ENCODE data around the gene CADM2.

Gene CADM2

GRCh38 chr3:85208650-85209049 lies 249.9 kb downstream of the CADM2 start:
- no peak for FAIRE-seq

- no peak for FAIRE-seq
Measured at GRCh38 chr3:85210540-85210939, 251.8 kb downstream of the CADM2 start.

GRCh38 chr3:85228966-85229365 lies 270.2 kb downstream of the CADM2 start:
- no peak for FAIRE-seq

- FAIRE-seq, result no peak
Measured at GRCh38 chr3:85244091-85244490, 285.3 kb downstream of the CADM2 start.

- no peak for FAIRE-seq
Measured at GRCh38 chr3:85244519-85244918, 285.7 kb downstream of the CADM2 start.

GRCh38 chr3:85251766-85252165 lies 293.0 kb downstream of the CADM2 start:
- FAIRE-seq, result no peak

GRCh38 chr3:85252686-85253085 lies 293.9 kb downstream of the CADM2 start:
- no peak for FAIRE-seq

GRCh38 chr3:85254738-85255137 lies 295.9 kb downstream of the CADM2 start:
- no peak for FAIRE-seq

GRCh38 chr3:85255949-85256348 lies 297.2 kb downstream of the CADM2 start:
- FAIRE-seq, result no peak

- no peak for FAIRE-seq
Measured at GRCh38 chr3:85258326-85258725, 299.5 kb downstream of the CADM2 start.

GRCh38 chr3:85258819-85259218 lies 300.0 kb downstream of the CADM2 start:
- no peak for FAIRE-seq

GRCh38 chr3:85259748-85260147 lies 301.0 kb downstream of the CADM2 start:
- FAIRE-seq, result no peak

GRCh38 chr3:85264381-85264780 lies 305.6 kb downstream of the CADM2 start:
- FAIRE-seq, result no peak

GRCh38 chr3:85270488-85270887 lies 311.7 kb downstream of the CADM2 start:
- no peak for FAIRE-seq

- no peak for FAIRE-seq
Measured at GRCh38 chr3:85271911-85272310, 313.1 kb downstream of the CADM2 start.

- no peak for FAIRE-seq
Measured at GRCh38 chr3:85288257-85288656, 329.5 kb downstream of the CADM2 start.

- FAIRE-seq, result no peak
Measured at GRCh38 chr3:85297291-85297690, 338.5 kb downstream of the CADM2 start.

GRCh38 chr3:85298032-85298431 lies 339.2 kb downstream of the CADM2 start:
- no peak for FAIRE-seq

- no peak for FAIRE-seq
Measured at GRCh38 chr3:85303156-85303555, 344.4 kb downstream of the CADM2 start.

- peak; percentile 62 for FAIRE-seq
Measured at GRCh38 chr3:85304360-85304964, 345.7 kb downstream of the CADM2 start.

GRCh38 chr3:85312331-85312730 lies 353.5 kb downstream of the CADM2 start:
- FAIRE-seq, result no peak

- FAIRE-seq, result no peak
Measured at GRCh38 chr3:85313380-85313779, 354.6 kb downstream of the CADM2 start.

GRCh38 chr3:85316252-85316651 lies 357.5 kb downstream of the CADM2 start:
- FAIRE-seq, result no peak

- no peak for FAIRE-seq
Measured at GRCh38 chr3:85321892-85322291, 363.1 kb downstream of the CADM2 start.

GRCh38 chr3:85330071-85330470 lies 371.3 kb downstream of the CADM2 start:
- FAIRE-seq, result no peak

- no peak for FAIRE-seq
Measured at GRCh38 chr3:85337895-85338294, 379.1 kb downstream of the CADM2 start.

Measured in G401.6 (cell line).